IPS DF 4.7 (cell line): ENCODE results near the gene ZMAT5.

Experiments used
- DNase-seq: peaks from one replicate; pipeline ENCODE4 v3.0.0-alpha.2; 2013; ENCODE audit warnings: low spot score; ENCODE audit errors: extremely low read depth

The ZMAT5 gene, protein sequence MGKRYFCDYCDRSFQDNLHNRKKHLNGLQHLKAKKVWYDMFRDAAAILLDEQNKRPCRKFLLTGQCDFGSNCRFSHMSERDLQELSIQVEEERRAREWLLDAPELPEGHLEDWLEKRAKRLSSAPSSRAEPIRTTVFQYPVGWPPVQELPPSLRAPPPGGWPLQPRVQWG

DNA sequence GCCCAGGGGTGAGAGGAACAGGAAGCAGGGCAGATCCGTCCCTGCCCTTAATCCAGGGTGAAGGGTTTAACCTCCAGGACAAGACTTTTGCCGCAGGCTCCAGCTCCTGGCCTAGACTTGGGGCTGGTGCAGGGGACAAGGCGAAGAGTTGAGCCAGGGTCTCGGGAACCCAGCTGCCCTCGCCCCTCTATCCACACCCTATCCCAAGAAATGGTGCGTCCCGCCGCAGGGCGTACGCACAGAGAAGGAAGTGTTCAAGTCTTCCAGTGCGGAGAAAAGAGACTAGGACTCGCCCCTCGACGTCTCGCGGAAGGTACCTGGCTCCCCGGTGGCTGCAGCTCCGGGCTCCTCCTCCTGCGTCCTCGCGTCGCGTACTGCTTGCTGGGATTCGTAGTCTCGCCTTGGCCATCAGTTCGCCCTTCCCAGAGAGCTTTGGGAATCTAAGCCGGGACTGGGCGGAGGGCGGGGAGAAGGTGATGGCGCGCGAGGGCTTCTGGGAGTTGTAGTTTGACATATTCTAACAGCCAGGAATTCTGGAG is at the start of gene ZMAT5:
TSS of gene ZMAT5 (minus strand) at position 376 of the 539 bp plus-strand sequence. CDS start 18,463 bp downstream, outside the sequence.
- DNase-seq = peak; percentile 90

- no peak for DNase-seq
Measured at GRCh38 chr22:29816539-29816938, 49.7 kb upstream of the ZMAT5 start.

DNA sequence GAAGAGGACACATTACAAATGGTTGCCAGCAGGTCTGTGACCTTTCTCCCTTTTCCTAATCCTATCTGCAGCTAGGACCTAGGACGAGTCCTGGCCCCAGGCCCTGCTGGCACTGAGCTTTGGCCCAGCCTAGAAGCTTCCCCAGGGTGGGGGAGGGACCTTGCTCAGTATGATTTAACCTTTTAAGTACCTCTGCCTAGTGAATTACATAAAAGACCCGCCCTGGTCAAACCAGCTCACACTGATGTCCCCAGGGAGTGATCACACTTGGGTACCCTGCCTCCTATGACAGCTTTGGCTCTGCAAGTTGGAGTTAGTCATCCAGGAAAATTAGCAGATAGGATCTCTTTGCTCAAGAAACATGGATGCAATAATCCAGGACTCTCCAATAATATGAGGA is 49.3 kb upstream of the ZMAT5 start:
- DNase-seq = no peak

DNA sequence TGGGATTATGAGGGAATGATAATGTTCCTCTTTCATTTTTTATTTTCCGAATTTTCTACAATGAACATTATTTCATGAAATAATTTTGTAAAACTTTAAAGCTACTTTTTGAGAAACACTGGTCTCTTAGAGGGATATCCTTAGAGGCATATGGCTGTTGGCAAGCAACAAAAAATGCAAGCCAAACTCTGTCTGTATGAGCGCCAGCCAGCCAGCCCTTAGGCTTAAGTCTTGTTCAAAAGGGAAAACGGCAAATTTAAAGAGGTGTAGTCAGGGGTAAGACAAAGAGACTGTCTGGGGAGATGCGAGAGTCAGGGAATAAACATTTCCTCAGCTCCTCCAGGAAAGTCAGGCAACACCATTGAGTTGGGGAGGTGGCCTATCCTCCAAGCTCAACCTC is 48.8 kb upstream of the ZMAT5 start:
- no peak for DNase-seq

GRCh38 chr22:29814003-29814402 is 47.2 kb upstream of the ZMAT5 start:
- no peak for DNase-seq

GRCh38 chr22:29813563-29813962 is 46.8 kb upstream of the ZMAT5 start:
- DNase-seq = no peak

GRCh38 chr22:29813126-29813525 is 46.3 kb upstream of the ZMAT5 start:
- no peak for DNase-seq

GRCh38 chr22:29811377-29811776 is 44.6 kb upstream of the ZMAT5 start:
- no peak for DNase-seq

DNA sequence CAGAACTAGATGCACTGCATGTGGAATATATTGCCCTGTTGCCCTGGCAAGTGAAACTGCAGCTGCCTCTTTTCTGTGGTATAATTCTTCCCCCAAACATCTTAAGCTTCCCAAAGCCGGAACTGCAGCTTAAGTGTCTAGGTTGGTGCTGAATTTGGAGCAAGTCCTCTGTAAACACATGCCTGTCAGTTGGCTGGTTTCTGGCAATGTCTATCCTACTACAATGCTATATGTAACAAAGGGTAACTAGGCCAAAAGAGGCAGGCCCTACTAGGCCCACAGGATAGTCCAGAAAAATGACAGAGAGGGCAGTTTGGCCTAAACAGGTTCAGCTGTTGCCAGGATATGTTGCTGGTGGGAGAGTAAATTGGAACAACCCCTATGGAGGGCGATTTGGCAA is 43.4 kb upstream of the ZMAT5 start:
- DNase-seq = no peak

GRCh38 chr22:29806196-29806595 is 39.4 kb upstream of the ZMAT5 start:
- DNase-seq = no peak

DNA sequence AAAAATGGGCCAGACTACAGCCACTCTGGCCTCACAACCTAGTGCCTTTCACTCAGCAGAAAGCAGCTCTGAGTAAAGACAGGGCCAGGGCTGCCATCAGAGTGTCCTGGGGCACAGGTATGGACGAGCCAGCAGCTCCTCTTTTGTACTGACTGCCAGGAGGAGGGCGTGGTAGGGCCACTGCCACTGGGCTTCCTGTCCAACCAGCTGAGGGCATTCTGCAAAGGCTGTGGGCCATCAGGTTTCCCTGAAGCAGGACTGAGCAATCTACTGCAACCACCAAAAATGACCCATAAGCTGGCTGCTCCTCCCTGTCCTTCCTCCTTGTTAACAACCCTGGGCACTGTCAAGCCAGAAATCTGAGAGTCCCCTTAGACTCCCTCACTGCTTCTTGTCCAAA is 38.2 kb upstream of the ZMAT5 start:
- DNase-seq = no peak

DNA sequence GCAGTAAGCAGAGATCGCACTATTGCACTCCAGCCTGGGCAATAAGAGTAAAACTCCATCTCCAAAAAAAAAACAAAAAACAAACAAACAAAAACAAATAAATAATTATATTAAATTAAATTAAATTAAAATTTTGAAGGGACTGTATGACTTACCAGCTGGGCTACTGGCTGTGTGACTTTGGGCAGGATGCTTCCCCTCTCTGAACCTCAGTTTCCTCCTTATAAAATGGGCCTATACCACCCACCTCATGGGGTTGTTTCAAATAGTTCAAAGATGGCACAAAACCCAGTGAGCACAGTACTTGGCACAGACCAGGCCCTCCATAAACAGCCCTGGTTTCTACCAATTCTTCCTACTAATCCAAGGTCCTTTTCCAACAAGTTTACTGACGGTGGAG is 36.4 kb upstream of the ZMAT5 start:
- DNase-seq = no peak

GRCh38 chr22:29801796-29802195 is 35.0 kb upstream of the ZMAT5 start:
- DNase-seq = no peak

DNA sequence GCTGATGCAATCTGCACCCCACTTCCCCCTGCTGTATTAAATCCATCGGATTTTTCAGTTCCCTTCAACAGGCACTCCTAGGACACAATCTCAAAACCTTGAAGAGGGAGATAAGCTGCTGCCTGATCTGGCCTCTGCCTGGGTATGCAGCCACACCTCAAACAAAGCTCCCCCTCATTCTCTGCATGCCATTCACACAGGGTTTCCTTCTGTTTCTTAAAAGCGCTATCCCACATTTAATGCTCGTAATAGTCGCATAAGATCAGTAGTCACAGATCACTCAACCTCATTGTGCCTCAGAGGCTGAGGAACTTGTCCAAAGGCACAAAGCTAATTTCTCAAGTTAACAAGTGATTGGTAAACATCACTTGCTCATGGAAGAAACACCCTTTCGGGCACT is 34.3 kb upstream of the ZMAT5 start:
- DNase-seq = no peak

GRCh38 chr22:29799217-29799680 is 32.4 kb upstream of the ZMAT5 start:
- no peak for DNase-seq

- no peak for DNase-seq
Measured at GRCh38 chr22:29798801-29799200, 32.0 kb upstream of the ZMAT5 start.

DNA sequence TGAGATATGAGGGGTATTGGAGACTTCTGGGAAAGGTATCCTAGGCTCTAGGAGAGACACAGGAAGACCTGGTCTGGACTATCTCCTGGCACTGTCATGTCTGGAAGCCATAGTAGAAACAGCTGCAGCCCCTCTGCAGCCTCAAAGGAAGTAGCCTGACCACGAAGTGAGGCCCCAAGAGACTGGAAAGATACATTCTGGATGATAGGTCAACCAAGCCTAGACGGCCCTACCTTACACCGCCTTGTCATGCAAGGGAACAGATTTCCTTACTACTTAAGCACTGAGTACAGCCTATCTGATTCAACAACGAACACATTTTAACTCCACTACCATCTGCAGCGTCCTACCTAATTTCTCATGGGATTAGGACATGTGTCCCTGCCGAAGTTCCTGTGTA is 31.5 kb upstream of the ZMAT5 start:
- no peak for DNase-seq

GRCh38 chr22:29797351-29797750 is 30.5 kb upstream of the ZMAT5 start:
- no peak for DNase-seq

GRCh38 chr22:29795663-29796062 is 28.9 kb upstream of the ZMAT5 start:
- no peak for DNase-seq

DNA sequence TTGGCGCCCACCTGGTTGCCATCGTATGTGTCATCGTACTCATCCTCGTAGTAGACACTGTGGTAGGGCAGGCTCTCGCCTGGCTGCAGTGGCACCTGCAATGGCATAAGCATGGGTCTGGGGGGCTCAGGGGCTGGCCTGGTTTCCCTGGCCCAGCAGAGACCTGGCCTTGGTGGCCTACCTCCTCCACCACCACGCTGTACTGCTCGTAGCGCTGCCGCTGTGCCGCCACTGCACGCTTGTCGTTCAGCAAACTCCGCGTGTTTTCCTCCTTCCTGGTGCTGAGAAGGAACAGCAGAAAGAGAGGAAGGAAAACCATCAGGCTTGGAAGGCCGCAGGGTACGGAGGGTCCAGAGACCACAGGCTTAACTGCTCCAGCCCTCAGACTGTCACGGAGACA is 26.6 kb upstream of the ZMAT5 start:
- no peak for DNase-seq

- no peak for DNase-seq
Measured at GRCh38 chr22:29790061-29790460, 23.3 kb upstream of the ZMAT5 start.

GRCh38 chr22:29788339-29789279 is 21.8 kb upstream of the ZMAT5 start:
- no peak for DNase-seq
